ENCODE measurements around the gene GPI.

GPI gene

DNA sequence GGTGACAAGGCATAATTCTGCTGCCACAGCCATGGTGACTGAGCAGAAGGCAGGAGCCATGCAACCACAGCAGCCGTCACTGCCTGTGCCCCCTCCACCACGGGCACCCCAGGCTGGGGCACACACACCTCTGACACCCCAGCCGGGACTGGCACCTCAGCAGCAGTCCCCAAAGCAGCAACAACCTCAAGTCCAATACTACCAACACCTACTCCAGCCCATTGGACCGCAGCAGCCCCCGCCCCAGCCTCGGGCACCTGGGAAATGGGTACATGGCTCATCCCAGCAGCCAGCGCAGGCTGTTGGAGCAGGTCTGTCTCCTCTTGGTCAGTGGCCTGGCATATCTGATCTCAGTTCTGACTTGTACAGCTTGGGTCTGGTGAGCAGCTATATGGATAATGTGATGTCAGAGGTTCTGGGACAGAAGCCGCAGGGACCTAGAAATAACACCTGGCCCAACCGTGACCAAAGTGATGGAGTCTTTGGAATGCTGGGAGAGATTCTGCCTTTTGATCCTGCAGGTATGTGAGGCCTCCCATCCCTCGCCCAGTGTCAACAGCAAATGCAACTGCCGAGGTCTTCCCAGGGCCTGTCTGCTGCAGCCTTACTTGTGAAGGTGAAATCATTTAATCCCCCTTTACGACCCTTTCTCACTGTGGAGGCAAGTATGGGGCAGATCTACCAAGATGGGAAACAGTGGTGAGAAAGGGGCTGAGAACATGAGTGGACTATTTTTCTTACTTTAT lies 22.9 kb upstream of the GPI start:
- no peak for DNase-seq (ENCODE audit: low spot score)

DNA sequence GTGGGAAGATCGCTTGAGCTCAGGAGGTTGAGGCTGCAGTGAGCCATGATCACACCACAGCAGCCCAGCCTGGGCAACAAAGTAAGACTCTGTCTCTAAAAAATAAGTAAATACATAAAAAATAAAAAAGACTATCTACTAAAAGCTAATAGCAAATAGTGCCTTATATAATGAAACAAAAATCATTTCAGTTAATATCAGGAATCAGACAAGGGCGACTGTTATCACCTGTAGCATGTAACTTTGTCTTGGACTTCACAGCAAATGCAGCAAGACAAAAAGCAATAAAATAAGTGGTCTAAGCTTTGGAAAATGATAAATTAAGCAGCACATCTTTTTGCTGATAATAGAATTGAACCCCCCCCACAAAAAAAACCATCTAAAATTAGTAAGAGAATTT lies 21.2 kb upstream of the GPI start:
- no peak for DNase-seq (ENCODE audit: low spot score)

GRCh38 chr19:34345947-34346351 lies 19.0 kb upstream of the GPI start:
- peak; percentile 61 for DNase-seq (ENCODE audit: low spot score)

GRCh38 chr19:34347561-34348165 lies 17.3 kb upstream of the GPI start:
- no peak for DNase-seq (ENCODE audit: low spot score)

DNA sequence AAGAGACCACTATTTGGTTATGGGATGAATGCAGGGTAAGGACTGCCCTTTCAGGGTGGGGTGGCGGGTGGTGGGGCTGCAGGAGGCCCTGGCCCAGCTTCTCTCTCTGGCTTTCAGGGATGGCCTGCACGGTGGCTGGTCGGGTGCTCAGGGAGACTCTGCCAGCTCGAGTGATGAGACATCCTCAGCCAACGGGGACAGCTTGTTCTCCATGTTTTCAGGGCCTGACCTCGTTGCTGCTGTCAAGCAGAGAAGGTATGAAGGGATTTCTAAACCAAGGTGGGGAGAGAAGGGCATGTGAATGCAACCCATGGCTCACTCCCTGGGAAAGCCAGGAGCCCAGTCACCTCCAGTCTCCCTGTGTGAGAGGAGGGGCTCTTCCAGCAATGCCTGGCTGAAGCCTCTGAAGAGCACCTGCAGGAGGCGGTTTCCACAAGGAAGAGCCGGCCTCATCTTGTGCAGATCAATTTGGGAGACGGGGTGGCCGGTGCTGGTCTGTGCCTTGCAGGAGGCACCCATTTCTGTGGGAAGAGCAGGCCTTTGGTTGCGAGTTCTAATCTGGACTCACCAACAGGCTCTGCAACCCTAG lies 16.0 kb upstream of the GPI start:
- DNase-seq (ENCODE audit: low spot score): no peak

DNA sequence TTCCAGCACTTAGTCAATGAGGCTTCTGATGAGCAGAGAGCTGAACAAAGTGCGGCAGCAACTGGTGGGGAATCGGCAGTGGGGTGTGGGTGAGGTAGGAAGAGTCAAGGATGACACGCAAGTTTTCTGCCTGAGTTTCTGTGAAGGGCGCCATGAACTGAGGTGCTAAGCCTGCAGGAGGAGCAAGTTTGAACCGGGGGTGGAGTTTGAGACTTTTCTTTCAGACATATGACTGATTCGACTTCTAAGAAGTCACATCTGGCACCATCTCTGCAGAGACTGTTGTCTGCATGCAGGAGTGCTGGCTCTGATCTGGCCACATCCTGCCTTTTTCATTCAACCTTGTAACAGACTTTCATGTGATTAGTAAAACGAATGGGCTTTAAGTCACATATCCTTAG lies 14.8 kb upstream of the GPI start:
- DNase-seq (ENCODE audit: low spot score): peak; percentile 89

- DNase-seq (ENCODE audit: low spot score): peak; percentile 23
These were observed 13.6 kb upstream of the GPI start for GRCh38 chr19:34351382-34351826.

GRCh38 chr19:34353546-34353945 lies 11.4 kb upstream of the GPI start:
- DNase-seq (ENCODE audit: low spot score): no peak

- DNase-seq (ENCODE audit: low spot score): no peak
These were observed 9.8 kb upstream of the GPI start for GRCh38 chr19:34355201-34355600.

- no peak for DNase-seq (ENCODE audit: low spot score)
These were observed 8.1 kb upstream of the GPI start for GRCh38 chr19:34356875-34357274.

DNA sequence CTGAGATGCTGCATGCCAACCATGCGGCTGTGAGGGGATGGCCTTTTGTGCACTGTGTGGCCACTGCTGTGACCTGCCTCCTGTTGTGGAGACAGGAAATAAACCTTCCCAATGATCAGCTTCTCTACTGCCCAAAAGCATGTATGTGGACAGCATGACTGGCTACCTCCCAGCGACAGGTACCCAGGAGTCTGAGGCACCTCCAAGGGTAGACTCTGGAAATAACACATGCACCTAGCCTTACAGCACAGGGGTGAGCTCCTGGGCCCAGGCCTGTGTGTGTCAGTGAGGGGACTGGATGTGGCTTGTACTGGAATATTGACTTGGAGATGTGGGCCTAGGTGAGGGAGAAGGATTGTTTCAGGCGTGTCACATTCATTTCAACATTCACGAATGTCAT lies 7.6 kb upstream of the GPI start:
- no peak for DNase-seq (ENCODE audit: low spot score)

- DNase-seq (ENCODE audit: low spot score): peak; percentile 98
These were observed 5.6 kb upstream of the GPI start for GRCh38 chr19:34359140-34359953.

DNA sequence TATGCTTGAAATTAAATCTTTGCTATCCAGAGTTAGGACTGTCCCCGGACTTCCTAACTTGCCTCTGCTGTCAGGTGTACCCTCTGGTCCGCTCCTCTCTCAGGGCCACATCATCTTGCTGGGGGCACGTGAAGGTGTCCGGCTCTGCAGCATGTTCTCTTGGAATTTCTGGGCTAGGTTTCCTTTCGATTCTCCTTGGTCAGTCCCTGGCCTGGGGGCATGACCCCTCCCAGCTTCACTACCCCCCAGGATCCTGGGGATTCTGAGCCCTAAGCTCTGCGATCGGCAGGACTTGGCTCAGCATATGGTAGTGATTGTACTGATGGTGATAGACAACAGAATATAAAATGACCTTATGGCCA lies 5.1 kb upstream of the GPI start:
- no peak for DNase-seq (ENCODE audit: low spot score)

DNA sequence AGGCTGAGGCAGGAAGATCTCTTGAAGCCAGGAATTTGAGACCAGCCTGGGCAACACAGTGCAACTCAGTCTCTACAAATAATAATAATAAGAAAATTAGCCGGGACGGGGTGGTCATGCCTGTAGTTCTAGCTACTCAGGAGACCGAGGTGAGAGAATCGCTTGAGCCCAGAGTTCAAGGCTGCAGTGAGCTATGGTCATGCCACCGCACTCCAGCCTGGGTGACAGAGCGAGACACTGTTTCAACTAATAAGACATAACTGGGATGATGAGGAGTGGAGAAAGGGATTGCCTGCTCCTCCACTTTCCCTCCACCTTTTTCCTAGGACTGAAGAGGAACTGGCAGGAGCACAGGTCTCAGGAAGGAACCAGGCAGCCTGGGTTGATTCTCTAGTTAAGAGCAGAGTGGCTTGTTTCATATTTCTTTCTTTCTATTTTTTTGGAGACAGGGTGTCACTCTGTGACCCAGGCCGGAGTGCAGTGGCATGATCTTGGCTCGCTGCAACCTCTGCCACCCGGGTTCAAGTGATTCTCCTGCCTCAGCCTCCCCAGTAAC lies 4.6 kb upstream of the GPI start:
- no peak for DNase-seq (ENCODE audit: low spot score)

- no peak for DNase-seq (ENCODE audit: low spot score)
These were observed 2.3 kb upstream of the GPI start for GRCh38 chr19:34362679-34363069.

- DNase-seq (ENCODE audit: low spot score): no peak
These were observed 1.9 kb upstream of the GPI start for GRCh38 chr19:34363094-34363493.

GRCh38 chr19:34363930-34364329 lies 1.1 kb upstream of the GPI start:
- DNase-seq (ENCODE audit: low spot score): no peak

GRCh38 chr19:34364462-34364829 lies 550 bp upstream of the GPI start:
- DNase-seq (ENCODE audit: low spot score): no peak

DNA sequence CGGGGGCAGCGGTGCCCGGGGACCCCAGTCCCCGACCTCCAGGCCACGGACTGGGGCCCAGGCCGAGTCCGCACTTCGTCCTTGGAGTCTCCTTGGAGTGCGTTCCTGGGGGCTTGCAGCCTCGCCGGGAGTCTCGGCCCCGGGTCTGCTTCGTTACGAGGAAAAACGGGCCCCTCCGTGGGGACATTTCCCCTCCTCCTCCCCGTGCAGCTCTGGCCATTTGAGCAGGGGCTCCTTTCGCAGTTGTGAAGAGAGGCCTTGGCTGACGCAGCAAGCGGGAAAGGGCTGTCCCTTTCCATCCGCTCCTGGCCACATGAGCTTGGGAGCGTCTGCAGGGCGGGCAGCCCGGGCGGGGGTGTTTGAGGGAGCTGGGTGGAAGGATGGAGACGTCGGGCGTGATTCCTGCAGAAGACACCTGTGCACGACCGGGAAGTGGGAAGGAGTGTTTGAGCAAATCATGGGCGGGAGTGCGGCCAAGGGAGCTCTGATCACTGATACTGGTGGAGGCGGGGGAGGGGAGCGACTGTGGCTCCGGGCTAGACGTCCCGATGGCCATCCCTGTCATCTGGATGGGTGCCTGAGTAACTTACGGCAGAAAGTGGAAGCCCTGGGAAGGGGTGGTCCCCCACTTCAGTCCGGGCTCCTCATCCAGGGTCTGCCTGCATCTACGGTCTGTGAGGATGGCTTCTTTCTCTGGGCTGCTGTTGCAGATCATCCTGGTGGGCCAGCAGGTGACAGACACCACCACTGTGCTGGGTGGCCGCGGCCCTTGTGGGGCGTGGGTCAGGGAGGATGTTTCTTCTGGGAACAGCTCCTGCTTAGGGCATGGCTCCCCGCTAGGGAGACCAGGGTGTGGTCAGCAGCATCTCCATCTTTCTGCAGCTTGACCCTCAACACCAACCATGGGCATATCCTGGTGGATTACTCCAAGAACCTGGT lies 736 bp downstream of the GPI start:
- DNase-seq (ENCODE audit: low spot score): no peak

DNA sequence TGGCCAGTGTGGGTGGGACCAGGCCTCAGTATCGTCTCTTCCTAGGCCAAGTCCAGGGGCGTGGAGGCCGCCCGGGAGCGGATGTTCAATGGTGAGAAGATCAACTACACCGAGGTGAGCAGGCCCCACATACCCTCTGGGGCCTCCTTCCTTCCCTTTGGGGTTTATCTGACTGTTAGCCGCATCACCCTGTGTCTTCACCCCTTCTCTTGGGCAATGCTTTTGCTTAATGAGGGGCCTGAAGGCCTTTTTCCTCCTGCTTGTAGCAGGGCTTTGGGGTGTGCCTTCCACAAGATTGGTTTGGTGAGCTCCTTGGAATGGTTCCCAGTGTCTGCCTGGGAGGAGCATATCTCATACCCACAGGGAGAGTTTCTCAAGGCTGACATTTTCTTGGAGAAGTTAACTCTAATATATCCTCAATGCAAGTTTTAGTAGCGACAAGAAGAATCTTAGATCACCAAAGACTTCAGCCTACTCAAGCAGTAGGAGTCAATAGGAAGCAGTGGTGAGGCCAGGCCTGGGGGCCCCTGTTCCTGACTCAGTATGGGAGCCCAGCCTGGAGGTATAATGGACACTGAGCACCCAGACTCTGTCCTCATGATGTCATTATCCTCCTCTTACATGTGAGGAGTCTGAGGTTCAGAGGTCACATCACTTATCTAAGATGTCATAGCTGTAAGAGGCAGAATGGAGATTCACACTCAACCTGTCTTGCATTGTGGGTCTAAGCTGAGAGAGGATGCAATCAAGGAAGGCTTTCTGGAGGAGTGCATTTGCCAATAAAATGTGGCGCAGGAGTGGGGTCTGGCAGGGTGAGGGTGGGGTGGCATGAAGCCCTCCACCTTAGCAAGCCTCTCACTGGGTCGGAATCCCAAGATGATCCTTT lies 2.0 kb downstream of the GPI start:
- DNase-seq (ENCODE audit: low spot score): no peak

DNA sequence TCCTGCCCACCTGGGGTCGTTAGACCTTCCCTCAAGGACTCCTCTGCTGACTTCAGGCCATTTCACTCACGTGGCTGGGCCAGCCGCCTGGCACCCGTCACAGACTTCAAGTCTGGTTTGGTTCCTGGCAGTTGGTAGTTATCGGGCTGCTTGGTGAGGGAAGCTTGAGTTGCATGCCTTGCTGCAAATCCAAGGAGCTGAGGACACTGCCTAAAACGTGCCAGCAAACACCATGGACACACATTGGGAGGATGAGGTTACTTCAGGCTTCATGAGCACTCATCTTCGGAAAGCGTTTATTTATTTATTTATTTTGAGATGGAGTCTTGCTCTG lies 2.6 kb downstream of the GPI start:
- DNase-seq (ENCODE audit: low spot score): no peak

Data from CD4-positive, alpha-beta T cell treated with Interleukin-6 at 100 ng/mL for 8 hours (primary cell).